ENCODE results near the gene SCAMP2. TPM values are rescaled to one million over a fixed set of nuclear protein-coding genes. Genes with fewer than 3 reads are reported as not detected.

SCAMP2 gene
- total and polyA plus RNA-seq, 2 donors (not counting 1 experiment from before 2014, with no cell fraction given) = 15.5 to 86.2 TPM

- Histone ChIP-seq H3K9ac (ENCODE audit: insufficient read depth, low read length) (no peak overlapping the region), H3K79me2 (ENCODE audit: control insufficient read depth, insufficient read depth, low read length) (no peaks in the 10 kb centered on the region), H2AFZ (ENCODE audit: low read length) (no peak overlapping the region), H3K4me2 (ENCODE audit: extremely low read depth, insufficient read depth, low read length) (no peak overlapping the region), H3K36me3 (ENCODE audit: control insufficient read depth, insufficient read depth, low read length) (peaks cover 9% of the 10 kb centered on the region), H3K4me1 (ENCODE audit: control insufficient read depth, extremely low read depth, insufficient read depth, low read length) (peaks cover 7% of the 10 kb centered on the region), H3K4me3 (replicated peaks in 1 of 4; ENCODE audit: control extremely low read depth in 1 of 4, insufficient read depth in 1 of 4, low read depth in 3 of 4, low read length in 4 of 4) (no peak overlapping the region), H3K27ac (ENCODE audit: insufficient read depth, low read length) (no peak overlapping the region), H3K27me3 (ENCODE audit: control insufficient read depth, insufficient read depth, low read length) (no peaks in the 10 kb centered on the region), H3K9me3 (ENCODE audit: control insufficient read depth, insufficient read depth, low read depth, low read length) (no peaks in the 10 kb centered on the region), H4K20me1 (ENCODE audit: control insufficient read depth, extremely low read depth, insufficient read depth, low read length) (no peaks in the 10 kb centered on the region)
- TF ChIP-seq EZH2 (IDR thresholded peaks at IDR 0.05; ENCODE audit: low read length, missing control alignments) = no peak
- TF ChIP-seq, protein P1, sequence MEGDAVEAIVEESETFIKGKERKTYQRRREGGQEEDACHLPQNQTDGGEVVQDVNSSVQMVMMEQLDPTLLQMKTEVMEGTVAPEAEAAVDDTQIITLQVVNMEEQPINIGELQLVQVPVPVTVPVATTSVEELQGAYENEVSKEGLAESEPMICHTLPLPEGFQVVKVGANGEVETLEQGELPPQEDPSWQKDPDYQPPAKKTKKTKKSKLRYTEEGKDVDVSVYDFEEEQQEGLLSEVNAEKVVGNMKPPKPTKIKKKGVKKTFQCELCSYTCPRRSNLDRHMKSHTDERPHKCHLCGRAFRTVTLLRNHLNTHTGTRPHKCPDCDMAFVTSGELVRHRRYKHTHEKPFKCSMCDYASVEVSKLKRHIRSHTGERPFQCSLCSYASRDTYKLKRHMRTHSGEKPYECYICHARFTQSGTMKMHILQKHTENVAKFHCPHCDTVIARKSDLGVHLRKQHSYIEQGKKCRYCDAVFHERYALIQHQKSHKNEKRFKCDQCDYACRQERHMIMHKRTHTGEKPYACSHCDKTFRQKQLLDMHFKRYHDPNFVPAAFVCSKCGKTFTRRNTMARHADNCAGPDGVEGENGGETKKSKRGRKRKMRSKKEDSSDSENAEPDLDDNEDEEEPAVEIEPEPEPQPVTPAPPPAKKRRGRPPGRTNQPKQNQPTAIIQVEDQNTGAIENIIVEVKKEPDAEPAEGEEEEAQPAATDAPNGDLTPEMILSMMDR (conservative IDR thresholded peaks at IDR 0.05 in 1 of 2, IDR thresholded peaks at IDR 0.05 in 1 of 2; ENCODE audit: low read depth in 1 of 2, low read length in 2 of 2) = no peak
- DNase-seq (ENCODE audit: low read depth in 2 of 2) = no peak
Measured at GRCh38 chr15:74845581-74845980, 27.6 kb downstream of the SCAMP2 start.

DNA sequence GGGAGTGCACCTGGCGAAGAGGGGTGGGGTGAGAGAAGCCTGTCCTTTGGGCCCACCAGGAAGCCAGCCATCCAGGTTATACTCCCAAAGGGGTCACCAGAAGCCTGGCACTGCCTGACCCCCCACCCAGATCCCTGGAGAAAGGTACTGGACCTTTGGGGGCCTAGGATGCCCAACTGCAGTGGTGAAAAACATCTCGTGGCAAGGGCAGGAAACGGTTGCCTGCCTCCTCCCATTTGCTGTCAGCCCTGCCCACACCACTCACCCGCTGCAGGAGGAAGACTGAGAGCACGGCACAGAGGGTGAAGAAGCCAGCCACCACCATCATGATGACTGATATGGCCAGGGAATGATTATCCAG, 28.0 kb downstream of the SCAMP2 start:
- H4K20me1 ChIP-seq (ENCODE audit: control insufficient read depth, extremely low read depth, insufficient read depth, low read length) = no peaks in the 10 kb centered on the region
- H3K9ac ChIP-seq (ENCODE audit: insufficient read depth, low read length) = no peak overlapping the region
- DNase-seq (ENCODE audit: low read depth in 2 of 2) = no peak
- no peak overlapping the region for H3K27ac ChIP-seq (ENCODE audit: insufficient read depth, low read length)
- peaks cover 9% of the 10 kb centered on the region for H3K36me3 ChIP-seq (ENCODE audit: control insufficient read depth, insufficient read depth, low read length)
- no peak overlapping the region for H3K4me2 ChIP-seq (ENCODE audit: extremely low read depth, insufficient read depth, low read length)
- H2AFZ ChIP-seq (ENCODE audit: low read length) = no peak overlapping the region
- H3K79me2 ChIP-seq (ENCODE audit: control insufficient read depth, insufficient read depth, low read length) = no peaks in the 10 kb centered on the region
- H3K4me1 ChIP-seq (ENCODE audit: control insufficient read depth, extremely low read depth, insufficient read depth, low read length) = peaks cover 7% of the 10 kb centered on the region
- TF ChIP-seq EZH2 (IDR thresholded peaks at IDR 0.05; ENCODE audit: low read length, missing control alignments) = no peak
- TF ChIP-seq, protein P1 (conservative IDR thresholded peaks at IDR 0.05 in 1 of 2, IDR thresholded peaks at IDR 0.05 in 1 of 2; ENCODE audit: low read depth in 1 of 2, low read length in 2 of 2) = no peak
- no peaks in the 10 kb centered on the region for H3K27me3 ChIP-seq (ENCODE audit: control insufficient read depth, insufficient read depth, low read length)
- H3K4me3 ChIP-seq (replicated peaks in 1 of 4; ENCODE audit: control extremely low read depth in 1 of 4, insufficient read depth in 1 of 4, low read depth in 3 of 4, low read length in 4 of 4) = no peak overlapping the region
- H3K9me3 ChIP-seq (ENCODE audit: control insufficient read depth, insufficient read depth, low read depth, low read length) = no peaks in the 10 kb centered on the region

DNA sequence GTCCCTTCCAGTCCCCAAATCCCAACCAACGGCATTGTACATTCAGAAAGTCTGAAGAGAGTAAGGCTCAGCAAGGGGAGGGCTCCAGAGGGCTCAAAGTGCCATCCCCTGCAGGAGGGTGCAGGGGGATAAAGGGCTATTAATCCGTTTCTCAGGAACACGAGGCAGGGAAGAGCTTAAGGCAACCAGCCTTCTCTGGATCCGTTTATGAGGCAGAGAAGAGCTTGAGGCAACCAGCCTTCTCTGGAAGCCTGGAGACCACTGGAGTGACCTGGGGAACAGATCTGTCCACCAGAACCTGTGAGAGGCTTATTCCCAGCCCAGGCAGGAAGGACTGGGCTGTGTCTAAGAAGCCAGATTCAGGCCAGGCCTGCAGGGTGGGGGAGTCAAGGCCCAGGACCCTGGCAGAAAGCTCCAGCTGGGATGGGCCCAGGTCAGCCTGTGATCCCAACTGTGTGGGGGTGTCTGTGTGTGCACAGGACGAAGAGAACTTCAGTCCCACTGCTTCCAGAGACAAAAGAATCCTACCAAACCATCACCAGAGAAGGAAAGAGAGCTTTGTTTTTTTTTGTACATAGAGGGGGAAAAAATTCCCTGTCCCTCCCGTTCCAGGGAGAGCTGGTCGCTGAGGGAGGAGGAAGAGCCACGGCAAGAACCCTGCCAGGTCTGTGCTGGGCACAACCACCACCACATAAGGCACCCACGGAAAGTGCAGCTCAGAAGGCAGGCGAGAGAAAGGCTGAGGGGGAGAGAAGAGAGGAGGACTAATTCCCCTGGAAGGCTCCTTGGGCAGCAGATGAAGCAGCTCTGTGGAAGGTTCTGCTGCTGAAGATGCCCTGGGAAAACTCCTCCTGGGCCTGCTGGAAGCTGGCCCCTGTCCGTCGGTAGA, 28.6 kb downstream of the SCAMP2 start:
- Histone ChIP-seq H3K4me1 (ENCODE audit: control insufficient read depth, extremely low read depth, insufficient read depth, low read length) (peaks cover 7% of the 10 kb centered on the region), H3K4me3 (replicated peaks in 1 of 4; ENCODE audit: control extremely low read depth in 1 of 4, insufficient read depth in 1 of 4, low read depth in 3 of 4, low read length in 4 of 4) (no peak overlapping the region), H2AFZ (ENCODE audit: low read length) (no peak overlapping the region), H3K79me2 (ENCODE audit: control insufficient read depth, insufficient read depth, low read length) (no peaks in the 10 kb centered on the region), H3K9me3 (ENCODE audit: control insufficient read depth, insufficient read depth, low read depth, low read length) (no peaks in the 10 kb centered on the region), H3K36me3 (ENCODE audit: control insufficient read depth, insufficient read depth, low read length) (peaks cover 9% of the 10 kb centered on the region), H3K27ac (ENCODE audit: insufficient read depth, low read length) (no peak overlapping the region), H4K20me1 (ENCODE audit: control insufficient read depth, extremely low read depth, insufficient read depth, low read length) (no peaks in the 10 kb centered on the region), H3K27me3 (ENCODE audit: control insufficient read depth, insufficient read depth, low read length) (no peaks in the 10 kb centered on the region), H3K4me2 (ENCODE audit: extremely low read depth, insufficient read depth, low read length) (no peak overlapping the region), H3K9ac (ENCODE audit: insufficient read depth, low read length) (no peak overlapping the region)
- no peak for TF ChIP-seq EZH2 (IDR thresholded peaks at IDR 0.05; ENCODE audit: low read length, missing control alignments)
- TF ChIP-seq, protein P1 (conservative IDR thresholded peaks at IDR 0.05 in 1 of 2, IDR thresholded peaks at IDR 0.05 in 1 of 2; ENCODE audit: low read depth in 1 of 2, low read length in 2 of 2) = no peak
- no peak for DNase-seq (ENCODE audit: low read depth in 2 of 2)
